Measurements from ENCODE around the gene UBASH3B.

- TF ChIP-seq CTCF (IDR thresholded peaks at IDR 0.05; ENCODE audit: low read length) (no peak), EZH2 (optimal IDR thresholded peaks at IDR 0.05; ENCODE audit: low read depth, low read length) (no peak), EZH2phosphoT487 (IDR thresholded peaks at IDR 0.05; ENCODE audit: low read length) (no peak)
These were observed 128.9 kb downstream of the UBASH3B start for GRCh38 chr11:122784325-122784955.

Data from MM.1S (cell line).